A204.1 (cell line): Measurements from ENCODE around the gene DGKI.

Source experiments
- FAIRE-seq: peaks from 2 replicates; lab custom pipeline; 2012; peaks lifted over from hg19 to GRCh38; lab: Jason Lieb, UNC

The DGKI gene

GRCh38 chr7:137871170-137871915 lies 24.6 kb upstream of the DGKI start:
- no peak for FAIRE-seq

- FAIRE-seq = no peak
Observed at GRCh38 chr7:137870684-137871083, 23.9 kb upstream of the DGKI start.

- peak; percentile 74 for FAIRE-seq
Observed at GRCh38 chr7:137870078-137870477, 23.3 kb upstream of the DGKI start.

GRCh38 chr7:137869260-137869659 lies 22.5 kb upstream of the DGKI start:
- peak; percentile 59 for FAIRE-seq

DNA sequence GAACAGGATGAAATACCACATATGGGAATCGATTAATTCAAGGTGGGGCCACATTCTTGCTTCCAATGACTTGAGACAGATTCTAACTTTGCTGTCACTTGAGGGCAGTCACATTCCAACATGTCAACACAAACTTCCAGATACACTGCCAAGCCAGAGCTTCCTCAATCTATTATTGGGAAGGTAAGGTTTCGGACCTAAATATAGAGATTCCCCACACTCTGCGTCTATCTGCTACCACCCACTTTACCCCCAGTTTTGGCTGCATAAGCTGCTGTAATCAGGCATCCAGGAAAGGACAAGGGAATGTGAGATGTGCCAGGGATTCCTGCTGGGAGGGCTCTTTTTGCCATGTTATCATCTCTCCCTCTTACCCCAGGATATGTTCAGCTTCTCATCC lies 20.5 kb upstream of the DGKI start:
- no peak for FAIRE-seq

DNA sequence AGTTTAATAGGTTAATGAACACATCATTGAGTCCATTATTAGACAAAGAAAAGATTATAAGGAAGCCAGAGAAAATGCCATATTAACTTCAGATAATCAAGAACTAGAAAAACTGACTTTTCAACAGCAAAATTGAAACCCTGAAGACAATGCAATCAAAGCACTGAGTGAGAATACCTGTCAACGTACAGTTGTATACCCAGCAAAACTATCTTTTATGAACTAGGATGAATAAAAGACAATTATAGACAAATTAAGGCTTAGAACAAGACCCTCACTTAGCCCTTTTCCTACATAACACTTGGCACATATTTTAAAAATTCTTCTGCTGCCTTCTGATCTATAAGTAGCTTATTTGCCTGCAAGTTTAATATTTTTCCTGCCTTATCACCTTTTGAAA lies 19.0 kb upstream of the DGKI start:
- FAIRE-seq = no peak

DNA sequence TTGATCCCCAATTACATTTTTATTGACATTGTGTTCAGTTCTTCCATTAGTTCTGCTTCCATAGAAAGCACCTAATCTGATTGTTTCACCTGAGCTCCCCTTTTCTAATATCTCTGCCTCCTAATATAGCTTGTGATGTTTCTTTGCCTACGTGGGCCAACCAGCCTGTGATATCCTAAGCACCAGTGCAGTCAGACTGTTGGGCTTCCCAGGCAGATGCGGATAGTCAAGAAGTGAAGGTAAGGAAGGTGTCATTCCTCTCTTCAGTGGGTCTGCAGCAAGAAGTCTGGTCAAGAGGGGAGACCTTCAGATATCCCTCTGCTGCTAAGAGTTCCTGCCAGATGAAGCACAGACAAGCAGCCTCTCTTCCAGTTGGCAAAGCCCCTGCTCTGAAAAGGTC lies 16.2 kb upstream of the DGKI start:
- FAIRE-seq = no peak

DNA sequence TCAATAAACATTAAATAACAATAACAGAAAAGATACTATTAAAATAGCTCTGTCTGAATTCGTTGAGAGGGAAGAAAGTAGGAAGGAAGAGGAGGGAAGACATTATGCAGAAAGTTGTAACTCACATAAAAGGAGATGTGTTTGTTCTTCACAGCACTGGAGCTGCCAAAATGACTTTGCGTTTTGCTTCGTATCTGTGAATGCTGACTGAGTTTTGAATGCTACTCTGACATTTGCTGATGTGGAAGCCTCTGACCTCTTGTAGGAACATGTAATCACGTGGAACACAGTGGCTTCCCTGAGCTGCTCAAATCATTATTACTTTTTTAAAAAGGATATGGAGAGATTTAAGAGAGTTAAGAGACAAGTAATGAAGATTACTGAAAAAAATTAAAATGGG lies 15.6 kb upstream of the DGKI start:
- FAIRE-seq = no peak

DNA sequence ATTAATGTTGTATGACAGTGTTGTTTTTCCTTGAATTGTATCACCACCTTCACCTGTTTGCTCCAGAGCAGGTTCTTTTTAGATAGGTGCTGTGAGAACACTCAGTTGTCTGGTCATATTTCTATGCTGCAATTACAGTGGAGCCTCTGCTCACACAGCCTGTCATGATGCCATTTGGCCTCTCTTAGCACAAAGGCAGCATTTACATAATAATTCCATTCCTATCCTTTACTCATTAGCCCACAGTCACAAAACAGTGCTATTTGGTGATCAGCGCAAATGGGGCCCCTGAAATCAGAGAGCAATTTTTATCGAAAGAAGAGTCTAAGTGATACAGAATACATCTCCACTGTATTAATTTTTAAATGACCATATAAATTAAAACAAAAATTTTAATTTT lies 13.8 kb upstream of the DGKI start:
- no peak for FAIRE-seq

DNA sequence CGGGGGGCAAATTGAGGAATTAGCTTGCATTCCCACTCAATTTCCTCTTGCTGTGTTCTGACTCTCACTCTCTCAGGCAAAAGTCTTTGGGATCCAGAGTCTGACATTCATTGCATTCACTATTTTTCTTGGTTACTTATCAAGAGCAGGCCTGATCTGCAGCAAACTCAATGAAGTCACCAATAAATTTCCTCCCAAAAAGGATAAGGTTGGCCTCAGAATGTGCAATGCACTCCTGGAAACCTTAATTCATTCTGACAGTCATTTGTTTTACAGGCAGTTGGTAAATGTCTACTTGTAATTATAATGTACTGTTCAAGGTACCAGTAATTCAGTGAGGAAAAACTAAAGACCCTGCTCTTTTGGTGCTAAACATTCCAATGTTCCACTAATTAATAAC lies 6.3 kb upstream of the DGKI start:
- no peak for FAIRE-seq

GRCh38 chr7:137852108-137852507 lies 5.3 kb upstream of the DGKI start:
- FAIRE-seq = no peak

- FAIRE-seq = no peak
Observed at GRCh38 chr7:137850972-137851945, 4.5 kb upstream of the DGKI start.

- no peak for FAIRE-seq
Observed at GRCh38 chr7:137850571-137850970, 3.8 kb upstream of the DGKI start.

DNA sequence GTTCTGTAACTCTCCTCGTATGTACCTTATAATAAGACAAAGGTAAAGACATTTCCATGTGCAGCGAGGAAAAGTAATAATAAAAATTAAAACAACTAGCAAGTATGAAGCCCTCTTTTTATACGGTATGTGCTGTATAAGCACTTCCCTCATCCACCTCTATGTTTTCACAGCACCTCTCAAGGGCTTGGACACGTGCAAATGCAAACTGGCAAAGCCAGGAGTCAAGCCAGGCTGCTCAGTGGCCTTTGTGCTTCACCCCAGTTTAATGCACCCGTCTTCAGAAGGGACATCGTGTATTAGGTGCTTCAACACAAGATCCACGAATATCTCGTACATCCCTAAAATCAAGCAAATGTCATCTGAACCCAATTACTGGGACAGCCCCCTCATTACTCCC lies 1.3 kb upstream of the DGKI start:
- no peak for FAIRE-seq

DNA sequence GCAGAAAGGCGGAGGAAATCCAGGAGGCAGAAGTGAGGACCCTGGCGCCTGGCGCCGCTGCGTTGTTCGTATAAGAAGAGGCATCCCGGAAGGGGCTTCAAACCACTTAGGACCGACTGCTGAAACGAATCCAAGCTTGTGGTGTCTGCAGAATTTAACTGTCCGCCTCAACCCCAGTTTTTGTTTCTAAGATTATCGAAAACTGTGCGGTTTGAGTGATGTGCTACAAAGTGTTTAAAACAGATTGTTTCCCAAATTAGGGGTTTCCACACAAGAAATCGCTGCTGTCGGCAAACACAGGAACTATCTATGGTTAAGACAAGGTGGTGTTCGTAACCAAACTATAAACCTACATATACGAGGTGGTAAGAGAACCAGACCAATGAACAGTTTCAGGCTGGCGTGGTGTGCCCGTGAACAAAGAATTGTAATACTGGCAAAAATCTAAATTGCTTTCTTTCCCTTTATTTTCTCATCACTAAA lies 835 bp upstream of the DGKI start:
- no peak for FAIRE-seq

- FAIRE-seq = no peak
Observed at GRCh38 chr7:137846549-137846826, 286 bp downstream of the DGKI start.

DNA sequence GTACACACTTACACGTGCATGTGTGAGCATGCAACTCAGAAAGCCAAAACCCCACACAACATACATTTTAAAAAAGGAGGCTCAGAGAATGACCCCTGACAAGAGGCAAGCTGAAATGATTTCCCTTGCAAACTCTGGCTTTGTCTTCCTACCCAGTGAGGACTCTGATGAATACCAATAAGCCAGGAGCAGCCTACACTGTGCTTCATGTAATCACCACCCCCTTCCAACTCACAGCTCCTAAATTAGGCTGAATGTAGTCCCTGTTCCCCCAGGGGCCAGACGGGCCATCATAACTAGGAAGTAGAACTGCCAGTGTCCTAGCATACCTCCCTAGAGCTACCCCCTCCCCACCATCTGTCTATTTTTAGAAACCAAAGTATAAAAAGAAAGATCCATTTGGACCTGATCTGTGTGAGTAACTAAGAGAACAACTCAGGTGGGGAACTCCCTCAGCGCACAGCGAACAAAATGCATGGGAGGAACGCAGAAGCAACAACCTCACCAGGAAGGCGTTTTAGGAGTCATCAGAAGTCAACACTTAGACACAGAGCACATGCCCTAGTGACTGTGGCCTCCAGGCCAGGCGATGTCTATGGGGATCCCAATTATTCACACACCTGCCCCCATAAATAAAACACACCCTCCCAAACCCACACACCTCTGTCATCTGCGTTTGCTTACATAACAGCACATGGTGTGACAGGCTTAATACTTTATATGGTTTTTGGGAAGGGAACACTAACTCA lies 1.9 kb downstream of the DGKI start:
- no peak for FAIRE-seq

DNA sequence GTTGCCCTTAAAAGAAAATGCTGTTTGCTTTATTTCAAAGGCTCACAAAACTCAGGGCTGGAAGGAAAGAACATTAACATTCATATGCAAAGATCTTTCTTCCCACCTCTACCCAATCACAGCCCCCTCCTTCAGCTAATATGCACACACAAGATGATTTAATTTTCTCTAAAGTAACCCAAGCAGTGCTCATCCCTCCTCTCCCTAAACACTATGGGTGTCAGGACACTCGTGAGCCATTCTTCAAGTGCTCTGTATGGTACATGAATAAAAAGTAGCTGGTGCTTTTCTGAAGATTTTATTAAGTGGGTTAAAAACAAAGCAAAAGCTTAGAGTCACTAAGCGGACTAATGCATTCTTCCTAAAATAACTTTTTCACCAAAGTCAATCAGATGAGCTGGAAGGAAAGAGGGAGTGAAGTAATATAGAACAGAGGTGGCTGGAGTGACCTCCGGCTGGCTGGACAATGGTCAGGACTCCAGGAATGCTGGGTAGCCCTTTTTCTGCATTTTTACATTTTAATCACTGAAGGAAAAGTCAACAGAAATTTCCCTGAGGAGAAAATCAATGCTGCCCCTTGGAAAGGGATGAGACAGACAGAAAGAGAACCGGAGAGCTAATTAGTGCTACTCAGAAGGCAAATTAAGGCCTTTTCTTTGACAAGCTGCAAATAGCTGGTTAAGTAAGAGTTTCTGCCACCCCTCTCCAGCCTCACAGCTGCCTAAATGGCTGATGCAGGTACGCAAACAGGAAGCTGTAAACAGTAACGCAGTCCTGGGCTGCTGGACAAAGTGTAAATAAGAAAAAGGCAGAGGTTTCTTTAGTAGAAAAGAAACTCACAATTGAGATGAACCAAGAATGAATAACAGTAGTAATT lies 6.6 kb downstream of the DGKI start:
- no peak for FAIRE-seq

- FAIRE-seq = no peak
Observed at GRCh38 chr7:137838706-137839315, 8.0 kb downstream of the DGKI start.

- no peak for FAIRE-seq
Observed at GRCh38 chr7:137836541-137836940, 10.2 kb downstream of the DGKI start.

DNA sequence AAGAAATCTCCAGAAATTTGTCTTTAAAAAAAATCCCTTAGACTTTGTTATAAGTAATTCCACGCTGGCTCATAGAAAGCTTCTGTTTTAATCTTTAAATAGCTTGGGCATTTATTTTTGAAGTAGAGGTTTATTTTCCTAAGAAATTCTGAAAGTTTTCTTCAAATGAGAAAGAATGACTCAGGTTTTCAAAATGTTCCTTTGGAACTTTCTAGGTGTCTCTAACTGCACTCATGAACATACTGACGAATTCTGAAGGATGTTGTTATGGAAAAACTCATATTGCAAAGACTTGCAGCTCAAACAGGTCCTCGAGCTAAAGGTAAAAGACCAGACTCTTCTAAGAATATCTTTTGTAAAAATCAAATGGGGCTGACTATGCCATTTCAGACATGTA lies 10.7 kb downstream of the DGKI start:
- no peak for FAIRE-seq
